ENCODE results near the gene BTRC. TPM values are rescaled to one million over a fixed set of nuclear protein-coding genes. Genes with fewer than 3 reads are reported as not detected.
"Not testable (repeated sequence)": the region's sequence is repeated elsewhere in the genome, so short reads cannot be mapped to it uniquely, and the experiment has no call there.

BTRC gene
- total RNA-seq, 1 experiment from 2014 or later: 13.0 TPM

GRCh38 chr10:101388676-101389276, 34.8 kb downstream of the BTRC start:
- Histone ChIP-seq H3K27me3 (ENCODE audit: control insufficient read depth, insufficient read depth, low read length) (no peaks in the 10 kb centered on the region), H3K4me3 (ENCODE audit: insufficient read depth, low read depth, low read length) (no peak overlapping the region), H3K36me3 (replicated peaks; ENCODE audit: control insufficient read depth, insufficient read depth, low read length) (no peaks in the 10 kb centered on the region)
- no peak for DNase-seq

GRCh38 chr10:101389532-101389931, 35.6 kb downstream of the BTRC start:
- H3K27me3 ChIP-seq (ENCODE audit: control insufficient read depth, insufficient read depth, low read length); DNase-seq; H3K4me3 ChIP-seq (ENCODE audit: insufficient read depth, low read depth, low read length); H3K36me3 ChIP-seq (replicated peaks; ENCODE audit: control insufficient read depth, insufficient read depth, low read length): not testable (repeated sequence)

- no peaks in the 10 kb centered on the region for H3K27me3 ChIP-seq (ENCODE audit: control insufficient read depth, insufficient read depth, low read length)
- no peak for DNase-seq
- H3K4me3 ChIP-seq (ENCODE audit: insufficient read depth, low read depth, low read length): no peak overlapping the region
- H3K36me3 ChIP-seq (replicated peaks; ENCODE audit: control insufficient read depth, insufficient read depth, low read length): no peaks in the 10 kb centered on the region
These were observed 36.1 kb downstream of the BTRC start for GRCh38 chr10:101389986-101390531.

GRCh38 chr10:101393378-101393777, 39.4 kb downstream of the BTRC start:
- no peaks in the 10 kb centered on the region for H3K36me3 ChIP-seq (replicated peaks; ENCODE audit: control insufficient read depth, insufficient read depth, low read length)
- no peaks in the 10 kb centered on the region for H3K27me3 ChIP-seq (ENCODE audit: control insufficient read depth, insufficient read depth, low read length)
- no peak overlapping the region for H3K4me3 ChIP-seq (ENCODE audit: insufficient read depth, low read depth, low read length)
- no peak for DNase-seq

GRCh38 chr10:101394524-101395133, 40.7 kb downstream of the BTRC start:
- no peaks in the 10 kb centered on the region for H3K27me3 ChIP-seq (ENCODE audit: control insufficient read depth, insufficient read depth, low read length)
- H3K36me3 ChIP-seq (replicated peaks; ENCODE audit: control insufficient read depth, insufficient read depth, low read length): no peaks in the 10 kb centered on the region
- DNase-seq: no peak
- H3K4me3 ChIP-seq (ENCODE audit: insufficient read depth, low read depth, low read length): no peak overlapping the region

GRCh38 chr10:101397140-101397539, 43.2 kb downstream of the BTRC start:
- peak; percentile 12 for DNase-seq
- H3K4me3 ChIP-seq (ENCODE audit: insufficient read depth, low read depth, low read length): no peak overlapping the region
- H3K27me3 ChIP-seq (ENCODE audit: control insufficient read depth, insufficient read depth, low read length): no peaks in the 10 kb centered on the region
- no peaks in the 10 kb centered on the region for H3K36me3 ChIP-seq (replicated peaks; ENCODE audit: control insufficient read depth, insufficient read depth, low read length)

- no peaks in the 10 kb centered on the region for H3K27me3 ChIP-seq (ENCODE audit: control insufficient read depth, insufficient read depth, low read length)
- DNase-seq: no peak
- H3K36me3 ChIP-seq (replicated peaks; ENCODE audit: control insufficient read depth, insufficient read depth, low read length): no peaks in the 10 kb centered on the region
- no peak overlapping the region for H3K4me3 ChIP-seq (ENCODE audit: insufficient read depth, low read depth, low read length)
These were observed 46.6 kb downstream of the BTRC start for GRCh38 chr10:101400585-101400984.

- Histone ChIP-seq H3K27me3 (ENCODE audit: control insufficient read depth, insufficient read depth, low read length) (no peaks in the 10 kb centered on the region), H3K4me3 (ENCODE audit: insufficient read depth, low read depth, low read length) (no peak overlapping the region), H3K36me3 (replicated peaks; ENCODE audit: control insufficient read depth, insufficient read depth, low read length) (no peaks in the 10 kb centered on the region)
- no peak for DNase-seq
These were observed 48.7 kb downstream of the BTRC start for GRCh38 chr10:101402711-101403110.

- no peak for DNase-seq
- Histone ChIP-seq H3K27me3 (ENCODE audit: control insufficient read depth, insufficient read depth, low read length) (no peaks in the 10 kb centered on the region), H3K4me3 (ENCODE audit: insufficient read depth, low read depth, low read length) (no peak overlapping the region), H3K36me3 (replicated peaks; ENCODE audit: control insufficient read depth, insufficient read depth, low read length) (no peaks in the 10 kb centered on the region)
These were observed 49.2 kb downstream of the BTRC start for GRCh38 chr10:101403161-101403560.

GRCh38 chr10:101405001-101405400, 51.0 kb downstream of the BTRC start:
- no peak for DNase-seq
- no peaks in the 10 kb centered on the region for H3K36me3 ChIP-seq (replicated peaks; ENCODE audit: control insufficient read depth, insufficient read depth, low read length)
- H3K27me3 ChIP-seq (ENCODE audit: control insufficient read depth, insufficient read depth, low read length): no peaks in the 10 kb centered on the region
- H3K4me3 ChIP-seq (ENCODE audit: insufficient read depth, low read depth, low read length): no peak overlapping the region

GRCh38 chr10:101411598-101411997, 57.6 kb downstream of the BTRC start:
- DNase-seq: no peak
- H3K4me3 ChIP-seq (ENCODE audit: insufficient read depth, low read depth, low read length): no peak overlapping the region
- no peaks in the 10 kb centered on the region for H3K27me3 ChIP-seq (ENCODE audit: control insufficient read depth, insufficient read depth, low read length)
- no peaks in the 10 kb centered on the region for H3K36me3 ChIP-seq (replicated peaks; ENCODE audit: control insufficient read depth, insufficient read depth, low read length)

- Histone ChIP-seq H3K36me3 (replicated peaks; ENCODE audit: control insufficient read depth, insufficient read depth, low read length) (no peaks in the 10 kb centered on the region), H3K4me3 (ENCODE audit: insufficient read depth, low read depth, low read length) (no peak overlapping the region), H3K27me3 (ENCODE audit: control insufficient read depth, insufficient read depth, low read length) (no peaks in the 10 kb centered on the region)
- DNase-seq: no peak
These were observed 60.1 kb downstream of the BTRC start for GRCh38 chr10:101414034-101414433.

- no peak overlapping the region for H3K4me3 ChIP-seq (ENCODE audit: insufficient read depth, low read depth, low read length)
- no peak for DNase-seq
- no peaks in the 10 kb centered on the region for H3K36me3 ChIP-seq (replicated peaks; ENCODE audit: control insufficient read depth, insufficient read depth, low read length)
- H3K27me3 ChIP-seq (ENCODE audit: control insufficient read depth, insufficient read depth, low read length): no peaks in the 10 kb centered on the region
These were observed 61.9 kb downstream of the BTRC start for GRCh38 chr10:101415884-101416283.

- H3K36me3 ChIP-seq (replicated peaks; ENCODE audit: control insufficient read depth, insufficient read depth, low read length); DNase-seq; H3K27me3 ChIP-seq (ENCODE audit: control insufficient read depth, insufficient read depth, low read length); H3K4me3 ChIP-seq (ENCODE audit: insufficient read depth, low read depth, low read length): not testable (repeated sequence)
These were observed 68.0 kb downstream of the BTRC start for GRCh38 chr10:101421967-101422366.

- no peak for DNase-seq
- Histone ChIP-seq H3K4me3 (ENCODE audit: insufficient read depth, low read depth, low read length) (no peak overlapping the region), H3K27me3 (ENCODE audit: control insufficient read depth, insufficient read depth, low read length) (no peaks in the 10 kb centered on the region), H3K36me3 (replicated peaks; ENCODE audit: control insufficient read depth, insufficient read depth, low read length) (no peaks in the 10 kb centered on the region)
These were observed 71.6 kb downstream of the BTRC start for GRCh38 chr10:101425535-101425934.
